IMR-90 (cell line): Measurements from ENCODE around the gene R3HDM2. TPM values are rescaled to one million over a fixed set of nuclear protein-coding genes. Genes with fewer than 3 reads are reported as not detected.
A peak's percentile ranks its signal among the peaks of the same experiment; 100 is the strongest.

Experiments used
- ATAC-seq: fragments of 200-7000 bp; cut with Tn5 transposase; 2 replicates; pipeline ENCODE4 v1.9.1; 2020; ENCODE audit warnings: low read depth, mild to moderate bottlenecking, moderate library complexity
- BruUV-seq: library from RNA; stranded (reverse); fragments of 400-500 nt; replicated peaks from 2 replicates; lab custom pipeline; 2021; lab: Mats Ljungman, UMichigan
- CTCF ChIA-PET: fragments of 300-600 bp; formaldehyde crosslinking; extraction: SDS; loops from one replicate; lab custom pipeline; 2021; ENCODE audit warnings: antibody characterized with exemption; lab: Yijun Ruan, JAX
- POLR2A ChIA-PET: fragments of 300-600 bp; sonication (Branson Sonifier 250); formaldehyde crosslinking; loops from one replicate; lab custom pipeline; 2022; ENCODE audit warnings: antibody characterized with exemption; ENCODE audit not compliant: unreplicated experiment; lab: Charles Lee
- DNase-seq: peaks from one replicate; pipeline ENCODE4 v3.0.0; 2013
- H2AFZ ChIP-seq: replicated peaks from 2 replicates; pipeline ENCODE3; 2013; ENCODE audit warnings: low read length, mild to moderate bottlenecking; ENCODE audit not compliant: poor library complexity
- H2AK5ac ChIP-seq: 2 replicates; pipeline ENCODE4 v1.6.1; 2013; ENCODE audit warnings: low read depth, low read length, inconsistent platforms
- H2AK9ac ChIP-seq: replicated peaks from 2 replicates; pipeline ENCODE3; 2013; ENCODE audit warnings: mild to moderate bottlenecking, low read depth, low read length, moderate library complexity; ENCODE audit not compliant: poor library complexity
- H2BK120ac ChIP-seq: 2 replicates; pipeline ENCODE4 v1.6.1; 2013; ENCODE audit warnings: low read depth, low read length, inconsistent platforms
- H2BK15ac ChIP-seq: 3 replicates; pipeline ENCODE4 v1.6.1; 2013; ENCODE audit warnings: low read depth, low read length, inconsistent platforms
- H2BK20ac ChIP-seq: 2 replicates; pipeline ENCODE4 v1.6.1; 2013; ENCODE audit warnings: low read depth, mild to moderate bottlenecking, inconsistent platforms, low read length, moderate library complexity
- H2BK5ac ChIP-seq: 2 replicates; pipeline ENCODE4 v1.6.1; 2013; ENCODE audit warnings: mild to moderate bottlenecking, low read depth, low read length, inconsistent platforms; ENCODE audit not compliant: poor library complexity, severe bottlenecking
- H3K14ac ChIP-seq: replicated peaks from 2 replicates; pipeline ENCODE4 v1.6.1; 2013; ENCODE audit warnings: low read depth, low read length, inconsistent platforms
- H3K18ac ChIP-seq: 2 replicates; pipeline ENCODE4 v1.6.1; 2013; ENCODE audit warnings: low read depth, low read length, control low read depth
- H3K23ac ChIP-seq: 2 replicates; pipeline ENCODE4 v1.6.1; 2013; ENCODE audit warnings: low read depth, low read length, inconsistent platforms
- H3K27ac ChIP-seq: 2 replicates; pipeline ENCODE4 v1.5.1; 2013; ENCODE audit warnings: mild to moderate bottlenecking, control low read depth, low read length; ENCODE audit not compliant: insufficient read depth
- H3K27me3 ChIP-seq: 2 replicates; pipeline ENCODE4 v1.6.1; 2013; ENCODE audit warnings: low read length; ENCODE audit not compliant: control insufficient read depth, insufficient read depth
- H3K36me3 ChIP-seq: 2 replicates; pipeline ENCODE4 v1.6.1; 2013; ENCODE audit warnings: low read length, mixed read lengths; ENCODE audit not compliant: control insufficient read depth, insufficient read depth
- H3K4ac ChIP-seq: 2 replicates; pipeline ENCODE4 v1.6.1; 2013; ENCODE audit warnings: low read depth, low read length, inconsistent platforms
- H3K4me1 ChIP-seq: 2 replicates; pipeline ENCODE4 v1.6.1; 2013; ENCODE audit warnings: low read length, mixed read lengths; ENCODE audit not compliant: control insufficient read depth, insufficient read depth
- H3K4me2 ChIP-seq: 2 replicates; pipeline ENCODE4 v1.6.1; 2013; ENCODE audit warnings: low read depth, mild to moderate bottlenecking, control low read depth, low read length, moderate library complexity
- H3K4me3 ChIP-seq: 2 replicates; pipeline ENCODE4 v1.5.1; 2013; ENCODE audit warnings: low read depth, mild to moderate bottlenecking, control low read depth, low read length, moderate library complexity; ENCODE audit not compliant: insufficient read depth
- H3K56ac ChIP-seq: 2 replicates; pipeline ENCODE4 v1.6.1; 2013; ENCODE audit warnings: low read length, inconsistent platforms; ENCODE audit not compliant: insufficient read depth; ENCODE audit errors: extremely low read depth
- H3K79me1 ChIP-seq, 2 experiments: 2 replicates each; pipeline ENCODE4 v1.6.1; 2013; ENCODE audit warnings: low read length in 2 of 2, inconsistent platforms in 1 of 2, low read depth in 1 of 2
- H3K9ac ChIP-seq: 2 replicates; pipeline ENCODE4 v1.6.1; 2013; ENCODE audit warnings: low read depth, low read length, control low read depth
- H3K9me1 ChIP-seq: 2 replicates; pipeline ENCODE4 v1.6.1; 2013; ENCODE audit warnings: low read length, inconsistent platforms; ENCODE audit not compliant: insufficient read depth
- H3K9me3 ChIP-seq: 2 replicates; pipeline ENCODE4 v1.6.1; 2013; ENCODE audit warnings: low read length; ENCODE audit not compliant: control insufficient read depth, insufficient read depth
- H4K20me1 ChIP-seq: 2 replicates; pipeline ENCODE4 v1.6.1; 2013; ENCODE audit warnings: low read length, inconsistent platforms; ENCODE audit not compliant: insufficient read depth
- H4K5ac ChIP-seq: 2 replicates; pipeline ENCODE4 v1.6.1; 2013; ENCODE audit warnings: mild to moderate bottlenecking, low read depth, low read length, control low read depth
- H4K8ac ChIP-seq, 2 experiments: 2 replicates each; pipeline ENCODE4 v1.6.1; 2013; ENCODE audit warnings: low read depth in 2 of 2, low read length in 2 of 2, control low read depth in 1 of 2, inconsistent platforms in 1 of 2
- H4K91ac ChIP-seq: 2 replicates; pipeline ENCODE4 v1.6.1; 2013; ENCODE audit warnings: low read depth, low read length, inconsistent platforms; ENCODE audit not compliant: insufficient read depth
- CTCF ChIP-seq: conservative IDR thresholded peaks from 2 replicates; pipeline ENCODE4 v1.5.1; 2012; ENCODE audit warnings: mild to moderate bottlenecking, low read depth, low read length, improper control_type of control experiment
- SMC3 ChIP-seq: fragments of 150-350 bp; IDR thresholded peaks from 2 replicates; pipeline ENCODE4 v1.6.1; 2016; ENCODE audit warnings: low read depth, mild to moderate bottlenecking, antibody characterized with exemption, low read length, moderate library complexity
- WGBS, 2 experiments: methylation state at CpG; one replicate each; pipeline versions ENCODE4 v1.1.5 to v1.1.7; 2013; ENCODE audit warnings: missing lambda C conversion rate in 2 of 2; ENCODE audit not compliant: insufficient read length in 1 of 2; ENCODE audit errors: extremely low coverage in 2 of 2; 5-methylcytosine and 5-hydroxymethylcytosine counted together
- dilution Hi-C: fragments of 300-500 bp; cut with HindIII; formaldehyde crosslinking; loops from one replicate; pipeline ENCODE4 v1.14.3; 2018; ENCODE audit warnings: low sequenced_read_pairs; ENCODE audit not compliant: unreplicated experiment
- in situ Hi-C: fragments of 300-500 bp; cut with MboI; formaldehyde crosslinking; loops from 3 replicates; pipeline ENCODE4 v1.14.3; 2019; ENCODE audit warnings: low sequenced_read_pairs, inconsistent platforms, mixed read lengths
- intact Hi-C: fragments of 100-400 bp; cut with micrococcal nuclease; formaldehyde crosslinking; loops from 2 replicates; pipeline ENCODE4 v1.10.0; 2022
- polyA plus RNA-seq, 3 experiments: library from polyadenylated mRNA; depleted of rRNA; stranded (reverse); fragments of >200 nt; gene quantifications; 2 replicates each; pipeline ENCODE4 v1.2.3, GENCODE V29; 2012; ENCODE audit warnings: low replicate concordance in 1 of 3
- total RNA-seq: library from RNA; depleted of rRNA; stranded (reverse); fragments of >200 nt; gene quantifications from 2 replicates; pipeline ENCODE4 v1.2.3, GENCODE V29; 2012

The R3HDM2 gene
- total and polyA plus RNA-seq, 2 of the 4 experiments (the other 2 are of a cell fraction), result 7.5 to 28.4 TPM

- Histone ChIP-seq H3K27ac (no peak overlapping the region; the same call in 1 of the 2 replicates), H2AK5ac (no peak overlapping the region), H3K23ac (no peak overlapping the region), H2AK9ac (peak overlapping the region; percentile 5), H3K14ac (0 out of 2 replicates have a peak overlapping the region, but pooled peaks have one; percentile 14), H4K8ac (no peak overlapping the region; a peak in 1 of 4 replicates), H4K20me1 (peaks cover 44% of the 10 kb centered on the region), H2BK20ac (no peak overlapping the region), H3K36me3 (peaks cover 45% of the 10 kb centered on the region), H3K4ac (no peak overlapping the region), H3K4me2 (no peak overlapping the region), H2BK120ac (no peak overlapping the region), H3K18ac (no peak overlapping the region), H2AFZ (peak overlapping the region; percentile 35), H3K9me1 (peaks cover 14% of the 10 kb centered on the region), H3K4me1 (peaks cover 11% of the 10 kb centered on the region), H2BK5ac (no peak overlapping the region), H4K91ac (no peak overlapping the region), H3K56ac (no peak overlapping the region), H3K4me3 (no peak overlapping the region), H2BK15ac (no peak overlapping the region), H3K9me3 (no peaks in the 10 kb centered on the region), H3K79me1 (peaks cover 27 to 45% of the 10 kb centered on the region in 2 experiments), H3K9ac (no peak overlapping the region), H3K27me3 (no peaks in the 10 kb centered on the region), H4K5ac (no peak overlapping the region)
- TF ChIP-seq CTCF, result 0 out of 2 replicates have a peak, but pooled peaks have one; percentile 9
- TF ChIP-seq SMC3, result no peak
- CTCF ChIA-PET, result no interaction called here
- no TSS peak for BruUV-seq
- DNase-seq (peak; percentile 60), ATAC-seq (no peak)
- in situ Hi-C loops, result no loop called here
- 71% methylated on average over 8 of the region's 26 CpGs; no CpG with 5 or more reads in 1 of the 2 experiments for WGBS, 2 experiments
- intact Hi-C loops, result loop anchor here (5.0 kb wide), 1 partner anchor 168 kb away; no protein-coding TSS in a partner anchor
- dilution Hi-C loops, result no loop called here
- POLR2A ChIA-PET, result interaction anchor here (0.5 kb wide), 1 partner anchor 22 kb away, joined by 9 read pairs; no protein-coding TSS in a partner anchor
Observed at GRCh38 chr12:57235017-57235727, 195.7 kb downstream of the R3HDM2 start.
